PC-3 (cell line): ENCODE data around the gene GRK3. TPM values are rescaled to one million over a fixed set of nuclear protein-coding genes. Genes with fewer than 3 reads are reported as not detected.

Experiments used
- ATAC-seq: fragments of 200-7000 bp; cut with Tn5 transposase; 2 replicates; pipeline ENCODE4 v1.9.1; 2020; ENCODE audit warnings: mild to moderate bottlenecking, moderate library complexity
- BruUV-seq: library from RNA; stranded (reverse); fragments of 400-500 nt; replicated peaks from 2 replicates; lab custom pipeline; 2021; lab: Mats Ljungman, UMichigan
- CTCF ChIA-PET: fragments of 300-600 bp; sonication (Branson Sonifier 250); formaldehyde crosslinking; loops from one replicate; lab custom pipeline; 2022; ENCODE audit warnings: antibody characterized with exemption; lab: Charles Lee
- POLR2A ChIA-PET: fragments of 300-600 bp; sonication (Branson Sonifier 250); formaldehyde crosslinking; loops from one replicate; lab custom pipeline; 2022; ENCODE audit warnings: antibody characterized with exemption; ENCODE audit not compliant: unreplicated experiment; lab: Charles Lee
- DNase-seq: peaks from one replicate; pipeline ENCODE4 v3.0.0-alpha.2; 2015
- H2AFZ ChIP-seq: fragments of 300-600 bp; sonication (generic); 2 replicates; pipeline ENCODE4 v1.6.0; 2016; ENCODE audit warnings: antibody characterized with exemption, low read length
- H3F3A ChIP-seq: fragments of 300-600 bp; sonication (generic); one replicate; pipeline ENCODE4 v1.6.0; 2017; ENCODE audit warnings: antibody characterized with exemption, low read length, control low read depth, mild to moderate bottlenecking; ENCODE audit not compliant: unreplicated experiment
- H3K27ac ChIP-seq: fragments of 300-600 bp; sonication (generic); 2 replicates; pipeline ENCODE4 v1.5.1; 2016; ENCODE audit warnings: mild to moderate bottlenecking, low read length
- H3K27me3 ChIP-seq: fragments of 300-600 bp; sonication (generic); 2 replicates; pipeline ENCODE4 v1.6.1; 2016; ENCODE audit warnings: low read length, mixed read lengths
- H3K36me3 ChIP-seq: fragments of 300-600 bp; sonication (generic); 2 replicates; pipeline ENCODE4 v1.6.1; 2016; ENCODE audit warnings: low read depth, mixed run types, low read length, mixed read lengths
- H3K4me1 ChIP-seq: fragments of 300-600 bp; sonication (generic); 2 replicates; pipeline ENCODE4 v1.5.1; 2016; ENCODE audit warnings: low read length; ENCODE audit not compliant: insufficient read depth
- H3K4me2 ChIP-seq: fragments of 300-600 bp; sonication (generic); 2 replicates; pipeline ENCODE4 v1.6.0; 2016; ENCODE audit warnings: low read length
- H3K4me3 ChIP-seq: fragments of 300-600 bp; sonication (generic); 2 replicates; pipeline ENCODE4 v1.5.1; 2016; ENCODE audit warnings: mild to moderate bottlenecking, low read length, mixed read lengths
- H3K79me2 ChIP-seq: fragments of 300-600 bp; sonication (generic); 2 replicates; pipeline ENCODE4 v1.6.1; 2017; ENCODE audit warnings: low read length, mixed read lengths
- H3K9ac ChIP-seq: fragments of 300-600 bp; sonication (generic); 2 replicates; pipeline ENCODE4 v1.6.0; 2016; ENCODE audit warnings: mild to moderate bottlenecking, low read length
- H3K9me2 ChIP-seq: fragments of 300-600 bp; sonication (generic); replicated peaks from 2 replicates; pipeline ENCODE4 v1.6.1; 2016; ENCODE audit warnings: mixed run types, low read length, mixed read lengths
- H3K9me3 ChIP-seq: fragments of 300-600 bp; sonication (generic); 2 replicates; pipeline ENCODE4 v1.6.1; 2016; ENCODE audit warnings: low read length, mixed read lengths
- H4K20me1 ChIP-seq: fragments of 300-600 bp; sonication (generic); 2 replicates; pipeline ENCODE4 v1.6.1; 2016; ENCODE audit warnings: low read length, mixed read lengths
- CTCF ChIP-seq: fragments of 300-600 bp; sonication (generic); conservative IDR thresholded peaks from 2 replicates; pipeline ENCODE4 v1.5.1; 2017; ENCODE audit warnings: antibody characterized with exemption, low read depth, mild to moderate bottlenecking, low read length
- EZH2 ChIP-seq: fragments of 300-600 bp; sonication (generic); IDR thresholded peaks from one replicate; pipeline ENCODE4 v1.6.1; 2017; ENCODE audit warnings: antibody characterized with exemption, mild to moderate bottlenecking, low read length; ENCODE audit not compliant: unreplicated experiment
- EZH2phosphoT487 ChIP-seq: fragments of 300-600 bp; sonication (generic); IDR thresholded peaks from 2 replicates; pipeline ENCODE4 v1.6.1; 2018; ENCODE audit warnings: mild to moderate bottlenecking, antibody characterized with exemption, low read length, borderline replicate concordance
- intact Hi-C: fragments of 100-400 bp; cut with micrococcal nuclease; formaldehyde crosslinking; loops from 2 replicates; pipeline ENCODE4 v1.9.0; 2023
- total RNA-seq: library from RNA; depleted of rRNA; stranded (reverse); fragments of >200 nt; gene quantifications from 2 replicates; pipeline ENCODE4 v1.2.3, GENCODE V29; 2014

The GRK3 gene
- total RNA-seq, 1 experiment from 2014 or later = under 0.01 TPM

DNA sequence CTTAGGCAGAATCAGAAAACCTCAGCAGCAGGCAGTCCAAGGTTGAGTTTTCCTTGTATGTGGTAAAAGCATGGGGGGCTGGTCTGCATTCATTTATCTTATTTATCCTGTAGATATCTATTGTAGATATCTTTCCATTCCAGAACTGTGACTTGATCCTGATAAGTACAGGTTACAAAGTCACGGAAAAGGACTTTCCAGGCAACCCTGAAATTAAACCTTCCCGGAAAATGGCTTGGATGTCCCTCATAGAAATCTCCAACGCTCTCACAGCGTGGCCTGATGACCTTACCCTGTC is 128.7 kb downstream of the GRK3 start:
- Histone ChIP-seq H3K79me2 (no peaks in the 10 kb centered on the region), H3K4me3 (no peak overlapping the region), H3K4me2 (no peak overlapping the region), H3F3A (no peaks in the 10 kb centered on the region), H3K27me3 (peaks cover 66% of the 10 kb centered on the region), H3K9me3 (no peaks in the 10 kb centered on the region), H3K9ac (no peak overlapping the region), H3K4me1 (no peaks in the 10 kb centered on the region), H3K36me3 (no peaks in the 10 kb centered on the region), H2AFZ (no peak overlapping the region), H4K20me1 (no peaks in the 10 kb centered on the region), H3K27ac (no peak overlapping the region), H3K9me2 (no peaks in the 10 kb centered on the region)
- DNase-seq (no peak), ATAC-seq (no peak)
- ChIA-PET CTCF (no interaction called here), POLR2A (no interaction called here)
- no TSS peak for BruUV-seq
- intact Hi-C loops = no loop called here
- TF ChIP-seq CTCF (no peak), EZH2phosphoT487 (no peak), EZH2 (no peak)

- Histone ChIP-seq H3K4me2 (no peak overlapping the region), H3K9ac (no peak overlapping the region), H3K4me3 (no peak overlapping the region), H3K27me3 (peaks cover 62% of the 10 kb centered on the region), H3K9me3 (no peaks in the 10 kb centered on the region), H3K79me2 (no peaks in the 10 kb centered on the region), H3K9me2 (no peaks in the 10 kb centered on the region), H3F3A (no peaks in the 10 kb centered on the region), H3K36me3 (no peaks in the 10 kb centered on the region), H4K20me1 (no peaks in the 10 kb centered on the region), H2AFZ (no peak overlapping the region), H3K4me1 (no peaks in the 10 kb centered on the region), H3K27ac (no peak overlapping the region)
- ChIA-PET CTCF (no interaction called here), POLR2A (no interaction called here)
- BruUV-seq = no TSS peak
- intact Hi-C loops = no loop called here
- no peak for ATAC-seq
- TF ChIP-seq CTCF = no peak
- no peak for TF ChIP-seq EZH2
- TF ChIP-seq EZH2phosphoT487 = no peak
- DNase-seq = no peak
Measured at GRCh38 chr22:25694196-25694907, 129.9 kb downstream of the GRK3 start.

- POLR2A ChIA-PET = no interaction called here
- no peaks in the 10 kb centered on the region for H3K36me3 ChIP-seq
- DNase-seq = no peak
- no TSS peak for BruUV-seq
- CTCF ChIA-PET = no interaction called here
- no peak overlapping the region for H3K4me2 ChIP-seq
- no peaks in the 10 kb centered on the region for H3K4me1 ChIP-seq
- no peaks in the 10 kb centered on the region for H4K20me1 ChIP-seq
- H3K27me3 ChIP-seq = peaks cover 57% of the 10 kb centered on the region
- H3K9ac ChIP-seq = no peak overlapping the region
- no peaks in the 10 kb centered on the region for H3K79me2 ChIP-seq
- H3K9me3 ChIP-seq = no peaks in the 10 kb centered on the region
- H2AFZ ChIP-seq = no peak overlapping the region
- TF ChIP-seq EZH2phosphoT487 (no peak), EZH2 (no peak), CTCF (no peak)
- intact Hi-C loops = no loop called here
- no peak for ATAC-seq
- no peaks in the 10 kb centered on the region for H3K9me2 ChIP-seq
- H3K27ac ChIP-seq = no peak overlapping the region
- H3K4me3 ChIP-seq = no peak overlapping the region
- no peaks in the 10 kb centered on the region for H3F3A ChIP-seq
Measured at GRCh38 chr22:25695146-25695545, 130.7 kb downstream of the GRK3 start.
